Activated CD4-positive, alpha-beta T cell treated with anti-CD3 and anti-CD28 coated beads, Interleukin-2, amount 50 U/mL, for 24 hours (primary cell): Measurements from ENCODE around the gene TRIM65.
A peak's percentile ranks its signal among the peaks of the same experiment; 100 is the strongest.
"Not testable (repeated sequence)": the region's sequence is repeated elsewhere in the genome, so short reads cannot be mapped to it uniquely, and the experiment has no call there.

Experiments
- DNase-seq, 2 donors: peaks; one replicate each; pipeline ENCODE4 v3.0.0-alpha.2; 2020; ENCODE audit warnings: low read depth in 1 of 2, low spot score in 1 of 2

Gene TRIM65

GRCh38 chr17:75897160-75898019 is 639 bp upstream of the TRIM65 start:
- DNase-seq: no peak

DNA sequence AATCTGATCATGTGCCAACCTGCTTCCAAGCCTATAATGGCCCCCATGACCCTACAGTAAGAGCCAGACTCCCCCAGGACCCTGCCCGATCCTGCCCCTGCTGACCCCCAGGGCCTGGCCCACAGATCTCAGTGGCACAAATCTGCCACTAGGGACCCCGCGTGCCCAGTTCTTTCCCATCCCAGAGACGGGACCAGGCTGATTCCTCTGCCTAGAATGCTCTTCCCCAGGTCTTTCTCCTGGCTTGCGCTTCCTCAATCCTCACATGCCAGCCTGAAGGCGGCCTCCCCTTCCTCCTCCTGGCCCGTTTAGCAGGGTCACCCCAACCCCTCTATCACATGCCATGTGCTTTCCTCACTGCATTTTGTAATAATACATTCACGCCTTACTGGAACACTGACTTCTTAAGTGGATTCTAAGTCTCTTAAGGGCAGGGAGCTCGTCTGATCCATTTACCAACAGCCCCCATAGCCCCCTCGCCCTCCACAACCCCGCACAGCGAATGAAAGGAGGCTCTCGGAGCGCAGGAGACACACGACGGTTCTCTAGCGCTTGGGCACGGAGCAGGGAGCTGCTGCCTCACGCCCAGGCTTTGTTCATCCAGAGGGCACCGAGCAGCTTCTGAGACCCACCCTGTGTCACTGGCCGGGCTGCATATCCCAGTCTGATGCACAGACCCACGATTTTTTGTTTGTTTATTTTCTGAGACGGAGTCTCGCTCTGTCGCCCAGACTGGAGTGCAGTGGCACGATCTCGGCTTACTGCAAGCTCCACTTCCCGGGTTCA is 1.2 kb downstream of the TRIM65 start:
- DNase-seq: no peak

GRCh38 chr17:75894049-75894733 is 2.6 kb downstream of the TRIM65 start:
- no peak for DNase-seq

DNA sequence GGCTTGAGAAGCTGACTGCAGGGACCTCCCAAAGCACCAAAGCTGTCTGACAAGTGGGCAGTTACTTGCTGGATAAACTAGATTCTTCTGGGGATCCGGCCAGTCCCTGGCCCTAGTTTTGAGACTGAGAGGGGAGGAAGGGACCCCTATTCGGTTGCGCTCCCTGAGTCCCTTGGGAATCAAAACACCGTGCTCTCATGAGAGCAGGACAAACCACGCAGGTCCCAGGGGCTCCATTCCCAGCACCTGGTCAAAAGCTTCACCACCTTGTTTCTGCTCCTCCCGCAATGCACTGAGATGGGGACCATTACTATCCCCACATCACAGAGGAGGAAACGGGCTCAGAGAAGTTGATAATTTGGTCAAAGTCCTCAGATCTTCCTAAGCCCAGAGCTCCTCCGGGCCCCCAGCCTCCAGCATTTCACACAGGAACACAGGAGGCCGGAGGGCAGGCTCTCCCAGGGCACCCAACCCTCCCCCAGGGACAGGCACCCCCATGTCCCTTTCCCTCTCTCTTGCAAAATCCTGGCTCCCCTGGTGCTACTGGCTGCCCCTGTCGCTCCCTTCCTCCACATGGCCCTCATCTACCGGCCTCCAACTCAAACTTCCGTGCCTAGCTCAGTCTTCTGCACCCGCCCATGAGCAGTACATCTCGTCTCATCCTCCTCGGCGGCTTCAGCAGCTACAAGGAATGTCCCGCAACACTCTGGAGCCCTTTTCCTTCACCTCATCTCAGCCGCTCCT is 3.3 kb downstream of the TRIM65 start:
- no peak for DNase-seq

DNA sequence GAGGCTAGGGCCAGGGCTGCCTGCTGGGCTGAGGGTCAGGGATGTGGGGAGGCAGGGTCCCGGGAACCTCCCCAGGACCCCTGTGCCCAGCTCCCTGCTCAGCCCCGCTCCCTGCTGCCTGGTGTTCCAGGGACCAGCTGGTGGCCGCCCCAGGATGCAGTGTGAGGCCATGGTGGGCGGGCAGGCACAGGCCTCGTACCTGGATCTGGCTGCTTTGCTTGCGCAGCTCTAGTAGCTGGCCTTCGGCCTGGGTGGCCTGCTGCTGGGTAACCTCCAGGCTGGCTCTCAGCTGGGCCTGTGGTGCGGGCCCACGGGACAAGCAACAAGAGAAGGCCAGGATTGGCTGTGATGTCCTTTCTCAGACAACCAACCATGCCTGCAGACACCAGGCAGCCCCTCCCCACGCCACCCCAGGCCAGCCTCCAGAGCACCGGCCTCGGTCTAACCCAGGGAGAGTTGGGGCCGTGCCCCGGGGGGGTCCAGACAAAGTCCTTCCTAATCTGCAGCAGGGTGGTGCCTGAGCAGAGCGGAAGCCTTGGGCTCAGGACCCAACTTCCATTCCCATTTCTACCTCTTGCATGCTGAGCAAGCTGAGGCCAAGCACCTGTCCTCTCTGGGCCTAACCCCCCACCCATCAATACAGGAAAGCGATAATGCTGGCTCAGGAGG is 4.1 kb downstream of the TRIM65 start:
- DNase-seq: no peak

- DNase-seq: no peak
These were observed 4.9 kb downstream of the TRIM65 start for GRCh38 chr17:75891605-75892555.

GRCh38 chr17:75891022-75891604 is 5.6 kb downstream of the TRIM65 start:
- DNase-seq: no peak

GRCh38 chr17:75889454-75889853 is 7.3 kb downstream of the TRIM65 start:
- DNase-seq: no peak

DNA sequence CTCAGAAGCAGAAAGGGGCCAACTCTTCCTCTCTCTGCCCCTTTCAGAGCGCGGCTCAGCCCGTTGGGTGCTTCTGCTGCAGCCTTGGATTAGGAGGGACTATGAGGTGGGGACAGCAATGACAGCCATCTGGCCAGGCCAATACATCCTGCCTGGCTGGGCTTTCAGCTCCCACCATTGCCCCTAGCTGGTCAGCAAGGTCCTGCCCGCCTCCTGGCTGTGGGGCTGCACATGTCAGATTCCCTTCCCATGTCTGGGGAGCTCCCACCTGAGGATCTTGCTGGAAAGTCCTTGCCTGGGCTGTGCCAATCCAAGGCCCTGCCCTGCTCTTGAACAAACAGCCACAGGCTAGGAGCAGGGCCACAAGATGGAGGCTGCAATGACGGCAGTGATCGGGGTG is 8.3 kb downstream of the TRIM65 start:
- no peak for DNase-seq

GRCh38 chr17:75885860-75886259 is 10.9 kb downstream of the TRIM65 start:
- not testable (repeated sequence) for DNase-seq

DNA sequence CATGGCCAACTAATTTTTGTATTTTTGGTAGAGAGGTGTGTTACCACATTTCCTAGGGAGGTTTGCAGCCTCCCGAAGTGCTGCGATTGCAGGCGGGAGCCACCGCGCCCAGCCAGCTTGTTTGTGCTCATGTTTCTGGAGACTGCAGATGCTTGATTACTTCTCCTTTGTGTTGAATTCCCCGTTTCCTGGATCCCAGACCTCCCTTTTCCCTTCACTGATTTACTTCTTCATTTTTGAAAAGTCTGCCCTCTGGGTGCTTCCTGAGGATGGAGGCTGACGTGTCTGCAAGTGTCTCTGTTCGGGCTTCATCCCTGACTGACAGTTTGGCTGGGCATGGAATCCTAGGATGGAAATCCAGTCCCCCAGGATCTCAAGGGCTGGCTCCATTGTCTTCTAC is 11.3 kb downstream of the TRIM65 start:
- no peak for DNase-seq

DNA sequence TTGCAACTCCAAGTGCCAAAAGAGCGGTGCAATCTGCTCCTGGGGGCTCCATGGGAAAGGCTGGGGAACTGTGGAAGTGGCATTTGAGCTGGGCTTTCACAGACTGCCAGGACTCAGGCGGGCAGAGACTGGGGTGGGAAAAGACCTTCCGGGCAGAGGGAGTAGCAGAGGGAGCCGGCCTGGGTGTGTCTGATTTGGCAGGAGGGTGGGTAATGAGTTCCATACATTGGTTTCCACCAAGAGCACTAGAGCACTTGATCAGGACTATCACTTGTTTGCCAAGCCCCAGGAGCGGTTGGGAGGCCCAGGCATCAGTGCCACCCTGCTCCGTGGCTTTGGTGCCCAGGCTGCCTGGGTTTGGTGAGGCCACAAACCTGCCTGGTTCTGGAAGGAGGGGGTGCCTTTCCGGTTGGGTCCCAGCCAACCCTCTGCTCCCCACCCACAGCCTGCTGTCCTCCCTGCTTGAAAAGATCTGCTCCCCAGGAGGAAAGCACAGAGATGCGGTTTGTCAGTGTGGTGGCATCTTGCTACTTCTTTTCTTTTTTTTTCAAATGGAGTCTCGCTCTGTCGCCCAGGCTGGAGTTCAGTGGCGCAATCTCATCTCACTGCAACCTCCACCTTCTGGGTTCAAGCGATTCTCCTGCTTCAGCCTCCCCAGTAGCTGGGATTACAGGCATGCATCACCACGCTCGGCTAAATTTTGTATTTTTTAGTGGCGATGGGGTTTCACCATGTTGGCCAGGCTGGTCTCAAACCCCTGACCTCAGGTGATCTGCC is 14.9 kb downstream of the TRIM65 start:
- no peak for DNase-seq

DNA sequence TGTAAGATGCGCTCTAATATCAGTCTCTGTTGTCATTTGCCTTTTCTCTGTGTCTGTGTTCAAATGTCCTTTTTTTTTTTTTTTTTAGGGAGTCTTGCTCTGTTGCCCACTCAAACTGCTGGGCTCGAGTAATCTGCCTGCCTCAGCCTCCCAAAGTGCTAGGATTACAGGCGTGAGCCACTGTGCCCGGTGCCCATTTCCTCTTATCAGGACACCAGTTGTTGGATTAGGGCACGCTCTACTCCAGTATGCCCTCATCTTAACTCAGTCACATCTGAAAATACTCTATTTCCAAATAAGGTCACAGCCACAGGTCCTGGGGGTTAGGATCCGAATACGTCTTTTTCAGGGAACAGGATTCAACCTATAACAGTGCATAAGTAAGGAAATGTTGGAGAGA is 16.5 kb downstream of the TRIM65 start:
- DNase-seq: no peak

GRCh38 chr17:75878174-75878998 is 18.4 kb downstream of the TRIM65 start, which contains the start of gene TRIM47:
Gene TRIM47 (minus strand): TSS chr17:75878581. CDS start chr17:75878548, 33 bp downstream.
- no peak for DNase-seq

GRCh38 chr17:75877752-75878173 is 19.0 kb downstream of the TRIM65 start:
- peak; percentile 35 to 45 for DNase-seq

- no peak for DNase-seq
These were observed 19.6 kb downstream of the TRIM65 start for GRCh38 chr17:75876938-75877751.
